ENCODE data around the gene ZNF710. TPM values are rescaled to one million over a fixed set of nuclear protein-coding genes. Genes with fewer than 3 reads are reported as not detected.

The ZNF710 gene
- polyA plus RNA-seq, 3 donors = 14.2 to 22.6 (median 18.8) TPM

- DNase-seq (ENCODE audit: extremely low read depth in 1 of 11, low read depth in 9 of 11, low spot score in 4 of 11) = no peak
Measured at GRCh38 chr15:89982315-89983055, 18.6 kb upstream of the ZNF710 start.

GRCh38 chr15:89984001-89984400 is 17.1 kb upstream of the ZNF710 start:
- no peak for DNase-seq (ENCODE audit: extremely low read depth in 1 of 11, low read depth in 9 of 11, low spot score in 4 of 11)

- DNase-seq (ENCODE audit: extremely low read depth in 1 of 11, low read depth in 9 of 11, low spot score in 4 of 11) = no peak
Measured at GRCh38 chr15:89984421-89985010, 16.6 kb upstream of the ZNF710 start.

DNA sequence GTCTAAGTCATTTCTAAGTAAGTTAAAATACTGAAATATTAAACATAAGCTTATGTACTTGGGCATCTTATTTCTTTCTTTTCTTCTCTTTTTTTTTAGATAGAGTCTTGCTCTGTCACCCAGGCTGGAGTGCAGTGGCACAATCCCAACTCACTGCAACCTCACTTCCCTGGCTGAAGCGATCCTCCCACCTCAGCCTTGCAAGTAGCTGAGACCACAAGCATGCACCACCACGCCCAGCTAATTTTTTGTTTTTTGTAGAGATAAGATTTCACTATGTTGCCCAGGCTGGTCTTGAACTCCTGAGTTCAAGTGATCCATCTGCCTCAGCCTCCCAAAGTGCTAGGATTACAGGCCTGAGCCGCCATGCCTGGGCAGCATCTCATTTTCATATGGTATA is 16.0 kb upstream of the ZNF710 start:
- no peak for DNase-seq (ENCODE audit: extremely low read depth in 1 of 11, low read depth in 9 of 11, low spot score in 4 of 11)

DNA sequence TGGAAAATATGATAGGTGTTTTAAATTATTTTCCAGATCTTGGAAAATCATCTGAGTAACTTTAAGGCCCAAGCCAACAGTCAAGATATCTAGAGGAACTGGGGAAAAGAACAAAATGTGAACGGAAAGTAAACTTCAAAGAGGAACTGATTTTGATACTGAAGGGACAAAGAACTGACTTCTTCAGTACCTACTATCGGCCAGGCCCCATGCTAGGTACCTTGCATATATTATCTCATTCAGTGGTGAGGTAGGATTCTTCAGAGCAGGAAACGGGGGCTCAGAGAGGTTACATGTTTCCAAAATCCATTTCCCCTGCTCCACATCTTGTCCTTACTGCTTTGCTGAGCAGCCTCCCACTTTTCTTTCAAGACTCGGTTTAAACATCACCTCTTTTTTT is 9.8 kb upstream of the ZNF710 start:
- no peak for DNase-seq (ENCODE audit: extremely low read depth in 1 of 11, low read depth in 9 of 11, low spot score in 4 of 11)

DNA sequence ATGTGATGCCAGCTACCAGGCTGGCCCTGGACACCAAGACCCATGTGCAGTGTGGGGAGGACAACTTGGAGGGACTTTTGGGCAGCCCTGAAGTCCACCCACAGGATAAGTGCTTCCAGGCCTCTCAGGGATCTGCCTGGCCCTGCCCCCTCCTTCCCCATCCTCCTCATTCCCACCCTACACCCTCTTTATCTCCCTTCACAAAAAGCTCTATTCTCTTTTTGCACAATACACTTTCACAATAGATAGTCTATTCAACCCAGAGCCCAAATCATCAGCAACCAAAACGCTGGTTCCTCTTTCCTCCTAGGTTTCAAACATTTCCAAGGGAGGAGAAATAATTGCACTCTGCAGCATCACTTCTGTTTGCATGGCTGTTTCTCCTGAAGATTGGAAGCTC is 7.8 kb upstream of the ZNF710 start:
- DNase-seq (ENCODE audit: extremely low read depth in 1 of 11, low read depth in 9 of 11, low spot score in 4 of 11) = no peak

DNA sequence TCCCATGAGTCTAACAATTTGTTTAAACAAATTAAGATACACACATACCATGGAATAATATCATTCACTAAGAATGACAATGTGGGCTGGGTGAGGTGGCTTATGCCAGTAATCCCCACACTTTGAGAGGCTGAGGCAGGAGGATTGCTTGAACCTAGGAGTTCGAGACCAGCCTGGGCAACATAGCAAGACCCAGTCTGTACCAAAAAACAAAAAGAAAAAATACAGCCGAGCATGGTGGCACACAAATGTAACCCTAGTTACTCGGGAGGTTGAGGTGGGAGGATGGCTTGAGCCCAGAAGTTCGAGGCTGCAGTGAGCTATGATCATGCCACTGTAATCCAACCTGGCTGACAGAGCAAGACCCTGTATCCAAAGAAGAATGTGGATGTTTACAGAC is 4.0 kb upstream of the ZNF710 start:
- DNase-seq (ENCODE audit: extremely low read depth in 1 of 11, low read depth in 9 of 11, low spot score in 4 of 11) = no peak

GRCh38 chr15:89998141-89998661 is 2.9 kb upstream of the ZNF710 start:
- no peak for DNase-seq (ENCODE audit: extremely low read depth in 1 of 11, low read depth in 9 of 11, low spot score in 4 of 11)

- no peak for DNase-seq (ENCODE audit: extremely low read depth in 1 of 11, low read depth in 9 of 11, low spot score in 4 of 11)
Measured at GRCh38 chr15:89998923-89999675, 2.0 kb upstream of the ZNF710 start.

DNA sequence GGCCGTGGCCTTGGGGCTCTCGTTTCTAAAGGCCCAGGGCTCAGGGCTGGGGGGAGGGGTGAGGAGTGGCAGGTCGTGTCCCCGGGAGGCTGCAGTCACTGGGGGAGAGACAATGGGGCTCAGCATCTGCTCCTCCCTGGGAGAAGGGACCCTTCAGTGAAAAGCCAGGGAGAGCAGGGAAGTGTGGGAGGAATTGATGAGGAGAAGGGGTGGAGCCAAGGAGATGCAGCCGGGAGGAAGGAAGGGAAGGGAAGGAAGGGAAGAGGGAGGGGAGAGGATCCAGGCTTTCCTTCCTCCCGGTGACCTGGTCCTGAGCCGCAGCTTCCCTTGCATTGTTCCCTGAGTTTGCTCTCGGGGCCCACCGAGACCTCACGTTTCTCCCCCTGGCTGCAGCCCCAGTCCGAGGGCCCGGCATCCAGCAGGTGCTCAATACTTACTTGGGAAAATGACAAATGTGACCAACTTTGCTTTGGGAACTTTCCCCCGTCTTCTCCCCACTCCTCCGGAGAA is 1.4 kb upstream of the ZNF710 start:
- DNase-seq (ENCODE audit: extremely low read depth in 1 of 11, low read depth in 9 of 11, low spot score in 4 of 11) = peak in 1 of 11 donors; percentile 43

DNA sequence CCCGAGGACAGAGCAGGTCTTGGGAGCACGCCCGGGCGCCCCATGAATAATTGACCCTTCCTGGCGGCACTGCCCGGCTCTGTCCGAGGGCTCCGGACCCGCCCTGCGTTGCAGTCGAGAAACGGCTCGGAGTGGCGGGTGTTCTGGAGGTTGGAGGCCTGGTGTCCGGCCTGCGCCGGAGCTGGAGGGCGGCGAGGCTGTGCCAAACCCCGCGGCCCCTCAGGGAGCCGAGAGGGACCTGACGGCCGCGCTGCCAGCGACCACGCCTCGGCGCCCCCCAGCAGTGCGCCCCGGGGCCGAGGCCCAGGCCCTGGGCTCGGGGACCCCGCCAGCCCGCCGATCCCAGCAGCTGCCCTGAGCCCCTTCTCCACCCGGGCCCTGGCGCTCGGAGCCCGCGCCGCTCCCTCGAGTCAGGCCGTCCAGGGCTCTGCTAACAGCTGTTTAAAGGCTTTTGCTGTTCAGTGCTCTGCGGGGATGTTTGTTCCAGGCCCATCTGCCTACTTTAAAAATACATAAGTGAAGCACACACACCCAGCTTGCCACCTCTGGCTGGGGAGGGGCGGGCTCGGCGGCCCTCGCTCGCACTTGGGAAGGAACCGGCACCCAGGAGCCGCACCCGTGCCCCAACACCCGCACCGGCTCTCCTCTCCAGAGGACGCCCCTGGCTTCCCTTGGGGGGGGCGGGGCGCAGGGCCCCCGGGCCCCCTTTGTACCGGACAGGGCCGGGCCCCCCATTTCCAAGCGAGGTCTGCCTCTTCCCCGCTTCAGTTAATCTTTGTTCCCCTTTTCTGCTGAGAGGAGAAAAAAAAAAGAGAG is 730 bp upstream of the ZNF710 start:
- DNase-seq (ENCODE audit: extremely low read depth in 1 of 11, low read depth in 9 of 11, low spot score in 4 of 11) = no peak

DNA sequence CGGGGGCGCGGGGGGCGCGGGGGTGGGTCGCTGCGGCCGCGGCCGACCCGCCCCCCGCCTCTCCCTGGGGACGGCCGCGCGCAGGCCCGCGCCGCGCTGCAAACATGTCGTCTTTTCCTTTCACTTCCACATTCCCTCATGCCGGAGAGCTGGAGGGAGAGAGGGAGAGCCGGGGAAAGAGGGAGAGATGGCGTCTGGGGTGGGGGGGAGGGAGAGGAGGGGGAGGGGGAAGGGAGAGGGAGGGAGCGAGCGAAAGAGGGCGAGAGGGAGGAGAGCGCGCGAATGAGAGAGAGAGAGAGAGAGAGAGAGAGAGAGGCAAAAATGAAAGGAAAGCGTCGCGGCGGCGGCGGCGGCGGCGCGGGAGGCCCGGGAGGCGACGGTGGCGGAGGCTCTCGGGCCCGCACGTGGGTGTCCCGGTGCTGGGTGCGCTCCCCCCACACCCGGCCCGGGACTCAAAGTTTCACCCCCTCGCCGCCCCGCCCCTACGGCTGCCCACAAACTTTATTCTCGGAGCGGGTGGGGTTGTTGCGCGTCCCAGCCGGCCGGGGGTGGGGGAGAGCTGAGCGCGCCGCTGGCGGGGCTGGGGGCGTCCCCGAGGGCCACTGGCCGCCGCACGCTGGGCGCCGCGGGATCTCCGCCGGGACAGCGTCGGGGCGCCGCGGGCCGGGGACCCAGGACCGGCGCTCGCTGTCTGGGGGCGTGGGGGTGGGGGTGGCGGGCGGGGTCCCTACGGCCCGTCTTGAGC is 731 bp downstream of the ZNF710 start:
- peak in 4 of 11 donors; percentile 37 to 59 (median 47) for DNase-seq (ENCODE audit: extremely low read depth in 1 of 11, low read depth in 9 of 11, low spot score in 4 of 11)

- peak in 2 of 11 donors; percentile 35 to 50 for DNase-seq (ENCODE audit: extremely low read depth in 1 of 11, low read depth in 9 of 11, low spot score in 4 of 11)
Measured at GRCh38 chr15:90002428-90002844, 1.3 kb downstream of the ZNF710 start.

DNA sequence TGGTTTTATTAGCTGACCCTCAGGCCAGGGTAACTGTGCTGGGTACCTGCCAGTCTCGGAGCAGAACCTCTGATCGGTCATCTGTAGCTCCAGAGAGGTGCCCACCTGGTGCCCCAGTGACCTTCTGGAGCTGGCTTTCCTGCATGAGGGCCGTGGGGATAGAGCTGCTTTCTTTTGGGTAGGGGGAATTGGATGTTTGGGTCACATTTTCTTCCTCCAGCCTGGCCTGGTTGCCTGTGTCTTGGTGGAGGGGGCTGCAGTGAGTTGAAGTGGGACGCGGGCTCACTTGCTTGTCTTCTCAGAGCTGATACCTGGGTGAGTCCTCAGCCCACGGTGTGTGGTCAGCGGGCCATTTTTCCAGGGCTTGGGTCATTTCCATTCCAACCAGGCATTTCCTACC is 2.6 kb downstream of the ZNF710 start:
- DNase-seq (ENCODE audit: extremely low read depth in 1 of 11, low read depth in 9 of 11, low spot score in 4 of 11) = no peak

DNA sequence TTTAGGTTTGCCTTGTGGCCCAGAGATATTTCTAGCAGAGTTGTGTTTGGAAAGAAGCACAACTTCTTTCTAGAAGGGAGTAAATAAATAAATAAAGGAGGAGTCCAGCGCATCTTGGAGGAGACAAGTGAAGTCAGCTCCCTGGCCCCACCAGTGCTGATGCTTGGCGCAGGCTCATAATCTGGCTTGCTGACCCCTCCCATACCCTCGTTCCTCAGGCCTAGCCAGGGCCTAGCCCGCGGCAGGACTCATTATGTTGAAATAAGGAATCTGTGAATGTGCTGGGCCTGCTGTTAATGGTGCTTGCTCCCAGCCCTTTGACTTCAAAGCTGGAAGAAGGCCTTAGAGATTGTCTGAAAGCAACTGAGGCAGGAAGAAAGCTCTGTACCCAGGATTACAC is 3.1 kb downstream of the ZNF710 start:
- DNase-seq (ENCODE audit: extremely low read depth in 1 of 11, low read depth in 9 of 11, low spot score in 4 of 11) = no peak

DNA sequence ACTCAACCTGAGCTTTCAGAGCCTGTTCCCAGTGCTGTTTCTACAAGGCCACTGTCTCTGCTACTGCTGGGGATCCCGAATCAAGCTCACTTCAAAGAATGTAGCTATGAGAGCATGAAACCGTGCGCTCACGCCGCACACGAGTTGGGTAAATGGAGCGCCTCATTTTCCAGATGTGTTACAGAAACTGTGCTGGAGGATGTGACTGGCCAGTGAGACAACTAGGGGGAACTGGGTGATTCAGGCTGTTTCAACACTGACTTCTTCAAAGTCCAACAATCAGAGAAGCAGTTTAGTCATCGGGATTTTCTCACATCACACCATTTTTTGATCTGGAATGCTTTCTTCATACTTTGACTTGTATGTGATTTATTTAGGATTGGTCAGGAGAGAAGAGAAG is 3.5 kb downstream of the ZNF710 start:
- no peak for DNase-seq (ENCODE audit: extremely low read depth in 1 of 11, low read depth in 9 of 11, low spot score in 4 of 11)

DNA sequence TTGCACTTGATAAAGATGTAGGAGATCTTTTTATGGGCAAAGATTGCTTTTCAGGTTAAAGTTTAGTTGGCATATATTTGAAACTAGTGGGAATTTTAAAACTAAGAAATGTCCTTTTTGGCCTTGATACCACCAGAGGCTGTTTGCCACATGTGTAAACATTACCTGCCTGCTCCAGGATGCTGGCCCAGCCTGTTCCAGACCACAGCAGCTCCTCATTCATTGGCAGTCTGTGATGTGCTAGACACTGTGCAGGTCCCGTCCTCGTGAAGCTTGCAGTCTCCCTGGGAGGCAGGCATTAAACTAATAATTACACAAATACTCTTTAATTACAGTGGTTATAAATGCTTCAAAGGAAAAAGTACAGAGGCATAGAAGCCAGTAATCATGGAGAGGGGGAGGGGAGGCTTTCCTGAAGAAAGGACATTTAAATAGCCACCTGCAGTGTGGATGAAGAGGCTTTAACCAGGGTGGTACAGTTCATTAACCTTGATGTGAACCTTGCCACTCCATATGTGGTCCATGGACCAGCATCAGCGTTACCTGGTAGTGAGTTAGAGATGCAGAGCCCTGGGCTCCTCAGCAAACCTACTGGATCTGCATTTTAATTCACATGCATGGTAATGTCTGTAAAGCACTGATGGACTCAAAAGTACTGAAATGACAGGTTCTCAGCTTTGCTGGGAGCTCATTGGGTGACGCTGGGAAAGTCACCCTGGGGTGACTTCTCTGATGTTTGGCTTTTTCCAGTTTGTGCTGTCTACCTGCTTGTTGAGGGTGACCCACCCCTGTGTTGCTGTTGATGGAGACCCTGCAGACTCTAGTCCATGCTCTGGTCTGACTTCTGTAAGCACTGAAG is 5.3 kb downstream of the ZNF710 start:
- DNase-seq (ENCODE audit: extremely low read depth in 1 of 11, low read depth in 9 of 11, low spot score in 4 of 11) = no peak

Data from renal cortex interstitium (tissue), 11 donors.